ENCODE results near the gene MTRF1.

MTRF1 gene

GRCh38 chr13:41263261-41263971 is at the start of gene MTRF1:
Gene MTRF1 (minus strand): TSS chr13:41263576. CDS start chr13:41260907, 2,669 bp downstream.
- DNase-seq (ENCODE audit: low spot score): peak; percentile 92

GRCh38 chr13:41313117-41313516 is 49.7 kb upstream of the MTRF1 start:
- DNase-seq (ENCODE audit: low spot score): no peak

- DNase-seq (ENCODE audit: low spot score): peak; percentile 45
These were observed 48.8 kb upstream of the MTRF1 start for GRCh38 chr13:41312176-41312500.

- DNase-seq (ENCODE audit: low spot score): peak; percentile 64
These were observed 48.2 kb upstream of the MTRF1 start for GRCh38 chr13:41311406-41312175.

GRCh38 chr13:41310963-41311405 is 47.6 kb upstream of the MTRF1 start, which contains the start of gene NAA16:
Gene NAA16 (plus strand): TSS chr13:41311267. CDS start chr13:41311529, 262 bp downstream.
- DNase-seq (ENCODE audit: low spot score): peak; percentile 88

GRCh38 chr13:41307884-41308640 is 44.7 kb upstream of the MTRF1 start:
- DNase-seq (ENCODE audit: low spot score): no peak

GRCh38 chr13:41306271-41307145 is 43.1 kb upstream of the MTRF1 start:
- DNase-seq (ENCODE audit: low spot score): no peak

GRCh38 chr13:41304551-41304950 is 41.2 kb upstream of the MTRF1 start:
- DNase-seq (ENCODE audit: low spot score): no peak

- no peak for DNase-seq (ENCODE audit: low spot score)
These were observed 39.4 kb upstream of the MTRF1 start for GRCh38 chr13:41302743-41303142.

- DNase-seq (ENCODE audit: low spot score): no peak
These were observed 36.1 kb upstream of the MTRF1 start for GRCh38 chr13:41299316-41300094.

- no peak for DNase-seq (ENCODE audit: low spot score)
These were observed 33.7 kb upstream of the MTRF1 start for GRCh38 chr13:41296879-41297646.

- DNase-seq (ENCODE audit: low spot score): no peak
These were observed 32.6 kb upstream of the MTRF1 start for GRCh38 chr13:41295973-41296372.

GRCh38 chr13:41294914-41295313 is 31.5 kb upstream of the MTRF1 start:
- no peak for DNase-seq (ENCODE audit: low spot score)

- DNase-seq (ENCODE audit: low spot score): no peak
These were observed 29.9 kb upstream of the MTRF1 start for GRCh38 chr13:41293272-41293671.

- DNase-seq (ENCODE audit: low spot score): no peak
These were observed 27.9 kb upstream of the MTRF1 start for GRCh38 chr13:41291246-41291645.

GRCh38 chr13:41289463-41289881 is 26.1 kb upstream of the MTRF1 start:
- no peak for DNase-seq (ENCODE audit: low spot score)

- no peak for DNase-seq (ENCODE audit: low spot score)
These were observed 23.0 kb upstream of the MTRF1 start for GRCh38 chr13:41286370-41286769.

- no peak for DNase-seq (ENCODE audit: low spot score)
These were observed 21.3 kb upstream of the MTRF1 start for GRCh38 chr13:41284512-41285288.

- no peak for DNase-seq (ENCODE audit: low spot score)
These were observed 18.8 kb upstream of the MTRF1 start for GRCh38 chr13:41282129-41282571.
